ENCODE results near the gene LRCOL1.

DNA sequence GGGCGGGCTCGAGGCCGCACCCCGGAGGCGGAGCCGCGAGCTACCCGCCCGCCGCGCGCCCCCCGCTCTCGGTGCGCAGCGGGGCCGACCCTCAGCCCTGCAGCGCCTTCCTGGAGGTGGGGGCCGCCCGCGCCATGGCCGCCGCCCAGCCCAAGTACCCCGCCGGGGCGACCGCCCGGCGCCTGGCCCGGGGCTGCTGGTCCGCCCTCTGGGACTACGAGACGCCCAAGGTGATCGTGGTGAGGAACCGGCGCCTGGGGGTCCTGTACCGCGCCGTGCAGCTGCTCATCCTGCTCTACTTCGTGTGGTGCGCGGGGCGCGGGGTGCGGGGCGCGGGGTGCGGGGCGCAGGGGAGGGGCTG lies 8.3 kb upstream of the LRCOL1 start, which contains the start of gene P2RX2:
- no peak for TF ChIP-seq POLR2A (IDR thresholded peaks at IDR 0.05)
- TF ChIP-seq CTCF (IDR thresholded peaks at IDR 0.05 in 4 of 5, conservative IDR thresholded peaks at IDR 0.05 in 1 of 5): no peak

All from gastrocnemius medialis (tissue), 4 donors.